GM19240 (cell line): ENCODE results near the gene MARK3.

Source experiments
- DNase-seq: peaks from one replicate; pipeline ENCODE4 v3.0.0; 2011; ENCODE audit warnings: low spot score; ENCODE audit not compliant: insufficient read length

MARK3 gene

GRCh38 chr14:103366741-103367140, 18.5 kb upstream of the MARK3 start:
- DNase-seq, result no peak

- DNase-seq, result no peak
Observed at GRCh38 chr14:103367995-103368394, 17.2 kb upstream of the MARK3 start.

- DNase-seq, result no peak
Observed at GRCh38 chr14:103370087-103370486, 15.1 kb upstream of the MARK3 start.

- no peak for DNase-seq
Observed at GRCh38 chr14:103372017-103372416, 13.2 kb upstream of the MARK3 start.

- no peak for DNase-seq
Observed at GRCh38 chr14:103372552-103373304, 12.5 kb upstream of the MARK3 start.

GRCh38 chr14:103374121-103374520, 11.1 kb upstream of the MARK3 start:
- no peak for DNase-seq

GRCh38 chr14:103377522-103378037, 7.6 kb upstream of the MARK3 start:
- no peak for DNase-seq

GRCh38 chr14:103378038-103378854, 7.0 kb upstream of the MARK3 start:
- no peak for DNase-seq

GRCh38 chr14:103380719-103381377, 4.4 kb upstream of the MARK3 start:
- DNase-seq, result no peak

GRCh38 chr14:103382376-103382775, 2.8 kb upstream of the MARK3 start:
- DNase-seq, result no peak

GRCh38 chr14:103384450-103385151, 614 bp upstream of the MARK3 start:
- DNase-seq, result no peak

GRCh38 chr14:103385929-103386712, 906 bp downstream of the MARK3 start:
- no peak for DNase-seq

- no peak for DNase-seq
Observed at GRCh38 chr14:103386713-103387329, 1.6 kb downstream of the MARK3 start.

GRCh38 chr14:103388664-103389063, 3.4 kb downstream of the MARK3 start:
- no peak for DNase-seq

- DNase-seq, result no peak
Observed at GRCh38 chr14:103390605-103391004, 5.4 kb downstream of the MARK3 start.

GRCh38 chr14:103391048-103391447, 5.8 kb downstream of the MARK3 start:
- DNase-seq, result no peak

- no peak for DNase-seq
Observed at GRCh38 chr14:103392106-103392505, 6.9 kb downstream of the MARK3 start.

- DNase-seq, result no peak
Observed at GRCh38 chr14:103392572-103392971, 7.4 kb downstream of the MARK3 start.

GRCh38 chr14:103393070-103393469, 7.9 kb downstream of the MARK3 start:
- DNase-seq, result no peak
